Measurements from ENCODE around the gene DGKZ.

Gene DGKZ

GRCh38 chr11:46348566-46349401 lies 1.5 kb downstream of the DGKZ start:
- ChIA-PET POLR2A (no interaction called here), CTCF (interaction anchor here (0.7 to 21.1 kb wide), 13 partner anchors 9 to 180 kb away, joined by 3 to 452 read pairs (median 4); no protein-coding TSS in a partner anchor)
- no peak for DNase-seq (ENCODE audit: extremely low spot score)
- TF ChIP-seq CTCF (IDR thresholded peaks at IDR 0.05; ENCODE audit: control extremely low read depth, extremely low read depth, low read depth, missing control alignments): no peak

GRCh38 chr11:46350695-46351094 lies 3.4 kb downstream of the DGKZ start:
- POLR2A ChIA-PET: no interaction called here
- CTCF ChIA-PET: interaction anchor here (1.4 to 21.1 kb wide), 10 partner anchors 10 to 187 kb away, joined by 4 to 452 read pairs (median 14); partner anchors contain the start of gene CREB3L1
- TF ChIP-seq CTCF (IDR thresholded peaks at IDR 0.05; ENCODE audit: control extremely low read depth, extremely low read depth, low read depth, missing control alignments): no peak
- no peak for DNase-seq (ENCODE audit: extremely low spot score)

GRCh38 chr11:46351148-46351547 lies 3.9 kb downstream of the DGKZ start:
- TF ChIP-seq CTCF (IDR thresholded peaks at IDR 0.05; ENCODE audit: control extremely low read depth, extremely low read depth, low read depth, missing control alignments): no peak
- DNase-seq (ENCODE audit: extremely low spot score): no peak
- CTCF ChIA-PET: interaction anchor here (1.3 to 21.1 kb wide), 13 partner anchors 10 to 187 kb away, joined by 3 to 452 read pairs (median 9); partner anchors contain the start of gene CREB3L1
- POLR2A ChIA-PET: no interaction called here

- DNase-seq (ENCODE audit: extremely low spot score): no peak
- ChIA-PET POLR2A (no interaction called here), CTCF (interaction anchor here (1.0 to 21.1 kb wide), 23 partner anchors 11 to 193 kb away, joined by 3 to 452 read pairs (median 5); partner anchors contain the start of gene CREB3L1)
- TF ChIP-seq CTCF (IDR thresholded peaks at IDR 0.05; ENCODE audit: control extremely low read depth, extremely low read depth, low read depth, missing control alignments): no peak
Measured at GRCh38 chr11:46351606-46352005, 4.3 kb downstream of the DGKZ start.

- ChIA-PET CTCF (interaction anchor here (1.0 to 21.1 kb wide), 28 partner anchors 8 to 193 kb away, joined by 3 to 452 read pairs (median 4); partner anchors contain the start of gene CREB3L1), POLR2A (no interaction called here)
- peak; percentile 69 for DNase-seq (ENCODE audit: extremely low spot score)
- TF ChIP-seq CTCF (IDR thresholded peaks at IDR 0.05; ENCODE audit: control extremely low read depth, extremely low read depth, low read depth, missing control alignments): peak; percentile 87
Measured at GRCh38 chr11:46352063-46352841, 5.0 kb downstream of the DGKZ start.

- no peak for DNase-seq (ENCODE audit: extremely low spot score)
- POLR2A ChIA-PET: interaction anchor here (0.9 kb wide), 1 partner anchor 182 kb away, joined by 4 read pairs; no protein-coding TSS in a partner anchor
- CTCF ChIA-PET: interaction anchor here (0.9 to 21.1 kb wide), 9 partner anchors 2 to 115 kb away, joined by 3 to 452 read pairs (median 9); partner anchors contain the start of genes CHRM4 and DGKZ
- TF ChIP-seq CTCF (IDR thresholded peaks at IDR 0.05; ENCODE audit: control extremely low read depth, extremely low read depth, low read depth, missing control alignments): no peak
Measured at GRCh38 chr11:46353698-46354097, 6.4 kb downstream of the DGKZ start.

Measured in GM10248 (cell line).